SU-DHL-6 (cell line): ENCODE measurements around the gene PIK3CA.

Experiments used
- H2AFZ ChIP-seq: fragments of 200-600 bp; sonication (generic); 2 replicates; pipeline ENCODE4 v1.6.1; 2014; ENCODE audit warnings: low read depth, mild to moderate bottlenecking, moderate library complexity, mixed read lengths, antibody characterized with exemption, low read length; ENCODE audit not compliant: severe bottlenecking
- H3F3A ChIP-seq: fragments of 200-600 bp; shearing (Covaris generic); 2 replicates; pipeline ENCODE4 v1.6.0; 2016; ENCODE audit warnings: antibody characterized with exemption, mild to moderate bottlenecking; ENCODE audit not compliant: insufficient read depth
- H3K27ac ChIP-seq: fragments of 200-600 bp; sonication (generic); 2 replicates; pipeline ENCODE4 v1.5.1; 2016; ENCODE audit warnings: low read depth, mild to moderate bottlenecking, low read length, moderate library complexity, mixed read lengths
- H3K27me3 ChIP-seq: fragments of 200-600 bp; sonication (generic), shearing (Covaris generic); 2 replicates; pipeline ENCODE4 v1.6.0; 2014; ENCODE audit warnings: mild to moderate bottlenecking, low read length
- H3K36me3 ChIP-seq: fragments of 200-600 bp; sonication (generic); 2 replicates; pipeline ENCODE4 v1.6.1; 2014; ENCODE audit warnings: mild to moderate bottlenecking, low read length, mixed read lengths
- H3K4me2 ChIP-seq: fragments of 300-600, 200-600 bp; shearing (Covaris generic), sonication (generic); 2 replicates; pipeline ENCODE4 v1.6.0; 2014; ENCODE audit warnings: low read length, low read depth, mild to moderate bottlenecking; ENCODE audit not compliant: poor library complexity, severe bottlenecking
- H3K4me3 ChIP-seq: fragments of 200-600 bp; sonication (generic); 2 replicates; pipeline ENCODE4 v1.5.1; 2014; ENCODE audit warnings: antibody characterized with exemption, low read length, mild to moderate bottlenecking, mixed read lengths; ENCODE audit not compliant: insufficient read depth, poor library complexity, severe bottlenecking
- H3K79me2 ChIP-seq: fragments of 200-600 bp; sonication (generic); 2 replicates; pipeline ENCODE4 v1.6.1; 2014; ENCODE audit warnings: mild to moderate bottlenecking, low read length, moderate library complexity; ENCODE audit not compliant: insufficient read depth
- H3K9ac ChIP-seq: fragments of 200-600 bp; sonication (generic); 2 replicates; pipeline ENCODE4 v1.7.0; 2014; ENCODE audit warnings: mild to moderate bottlenecking, low read length
- H3K9me2 ChIP-seq: fragments of 200-600 bp; sonication (generic); replicated peaks from 2 replicates; pipeline ENCODE4 v1.6.1; 2014; ENCODE audit warnings: low read length; ENCODE audit not compliant: insufficient read depth
- H3K9me3 ChIP-seq: fragments of 200-600 bp; sonication (generic); 2 replicates; pipeline ENCODE4 v1.6.1; 2014; ENCODE audit warnings: low read length, mixed read lengths; ENCODE audit not compliant: insufficient read depth
- H4K20me1 ChIP-seq: fragments of 200-600 bp; sonication (generic); 2 replicates; pipeline ENCODE4 v1.6.1; 2014; ENCODE audit warnings: low read depth, mild to moderate bottlenecking, antibody characterized with exemption, low read length, moderate library complexity, mixed read lengths
- CTCF ChIP-seq: fragments of 200-600 bp; sonication (generic); IDR thresholded peaks from one replicate; pipeline ENCODE4 v1.5.1; 2017; ENCODE audit warnings: antibody characterized with exemption, mild to moderate bottlenecking, low read length, moderate library complexity; ENCODE audit not compliant: insufficient read depth, poor library complexity, severe bottlenecking
- EZH2phosphoT487 ChIP-seq: fragments of 200-600 bp; sonication (generic), shearing (Covaris generic); conservative IDR thresholded peaks from 2 replicates; pipeline ENCODE4 v1.6.1; 2018; ENCODE audit warnings: mild to moderate bottlenecking, antibody characterized with exemption, low read length, moderate library complexity, mixed read lengths

The PIK3CA gene

GRCh38 chr3:179278151-179278550 is 130.0 kb downstream of the PIK3CA start:
- Histone ChIP-seq H3K9me3 (no peaks in the 10 kb centered on the region), H3K9me2 (no peaks in the 10 kb centered on the region), H3K9ac (no peak overlapping the region), H2AFZ (no peak overlapping the region), H3K79me2 (no peaks in the 10 kb centered on the region), H3K4me3 (no peak overlapping the region), H3K27me3 (no peaks in the 10 kb centered on the region), H3F3A (no peaks in the 10 kb centered on the region), H3K27ac (no peak overlapping the region), H3K36me3 (no peaks in the 10 kb centered on the region), H3K4me2 (no peak overlapping the region), H4K20me1 (no peaks in the 10 kb centered on the region)
- TF ChIP-seq EZH2phosphoT487 (no peak), CTCF (no peak)

- Histone ChIP-seq H3K27ac (no peak overlapping the region), H3K9ac (no peak overlapping the region), H3K9me2 (no peaks in the 10 kb centered on the region), H2AFZ (no peak overlapping the region), H3F3A (no peaks in the 10 kb centered on the region), H3K36me3 (no peaks in the 10 kb centered on the region), H3K9me3 (no peaks in the 10 kb centered on the region), H3K27me3 (no peaks in the 10 kb centered on the region), H3K79me2 (no peaks in the 10 kb centered on the region), H3K4me2 (no peak overlapping the region), H3K4me3 (no peak overlapping the region), H4K20me1 (no peaks in the 10 kb centered on the region)
- no peak for TF ChIP-seq EZH2phosphoT487
- no peak for TF ChIP-seq CTCF
Measured at GRCh38 chr3:179278932-179279693, 131.0 kb downstream of the PIK3CA start.

- Histone ChIP-seq H3K36me3 (no peaks in the 10 kb centered on the region), H3K4me2 (no peak overlapping the region)
Measured at GRCh38 chr3:179279837-179280236, 131.7 kb downstream of the PIK3CA start.

More at GRCh38 chr3:179279837-179280236, 131.7 kb downstream of the PIK3CA start:
- no peaks in the 10 kb centered on the region for H3K9me3 ChIP-seq
- TF ChIP-seq EZH2phosphoT487 (no peak), CTCF (no peak)
- H3K79me2 ChIP-seq: no peaks in the 10 kb centered on the region
- no peaks in the 10 kb centered on the region for H4K20me1 ChIP-seq
- no peak overlapping the region for H3K9ac ChIP-seq
- H3F3A ChIP-seq: no peaks in the 10 kb centered on the region
- no peaks in the 10 kb centered on the region for H3K27me3 ChIP-seq
- no peak overlapping the region for H2AFZ ChIP-seq
- no peaks in the 10 kb centered on the region for H3K9me2 ChIP-seq
- H3K4me3 ChIP-seq: no peak overlapping the region
- H3K27ac ChIP-seq: no peak overlapping the region
